Sigmoid colon (tissue), 7 donors: ENCODE data around the gene ARPP21. TPM values are rescaled to one million over a fixed set of nuclear protein-coding genes. Genes with fewer than 3 reads are reported as not detected.

Source experiments
- DNase-seq: peaks from one replicate; pipeline ENCODE4 v3.0.0-alpha.2; 2019
- H3K27ac ChIP-seq, 4 donors: fragments of 200-600 bp; sonication (generic); one replicate each; pipeline ENCODE4 v1.5.1; 2016 to 2019; ENCODE audit warnings: mild to moderate bottlenecking in 1 of 4
- H3K27me3 ChIP-seq, 3 donors: fragments of 200-600 bp; sonication (generic); one replicate each; pipeline ENCODE4 v1.5.1; 2019; ENCODE audit warnings: mild to moderate bottlenecking in 1 of 3
- H3K36me3 ChIP-seq, 4 donors: fragments of 200-600 bp; sonication (generic); one replicate each; pipeline ENCODE4 v1.5.1; 2016 to 2019
- H3K4me1 ChIP-seq, 4 donors: fragments of 200-600 bp; sonication (generic); one replicate each; pipeline ENCODE4 v1.5.1; 2017 to 2019
- H3K4me3 ChIP-seq, 4 donors: fragments of 200-600 bp; sonication (generic); one replicate each; pipeline ENCODE4 v1.5.1; 2017 to 2019; ENCODE audit warnings: mild to moderate bottlenecking in 2 of 4, moderate library complexity in 1 of 4
- H3K9me3 ChIP-seq, 4 donors: fragments of 200-600 bp in 3 of 4; sonication (generic) in 3 of 4; one replicate each; pipeline versions ENCODE4 v1.5.1 to v1.6.1; 2013 to 2019
- CTCF ChIP-seq, 4 experiments: fragments of 450-650 bp in 3 of 4; fragments of 200-600 bp in 1 of 4; IDR thresholded peaks; one replicate each; pipeline ENCODE4 v1.5.1; 2016 to 2019; ENCODE audit warnings: antibody characterized with exemption in 4 of 4, mild to moderate bottlenecking in 3 of 4, moderate library complexity in 2 of 4
- EP300 ChIP-seq, 4 donors: sonication (generic); formaldehyde crosslinking; IDR thresholded peaks; one replicate each; pipeline ENCODE4 v1.6.1; 2017; ENCODE audit warnings: antibody characterized with exemption in 4 of 4
- POLR2A ChIP-seq, 2 donors: fragments of 450-650 bp; IDR thresholded peaks; one replicate each; pipeline ENCODE4 v1.6.1; 2016; ENCODE audit warnings: antibody characterized with exemption in 2 of 2, mild to moderate bottlenecking in 2 of 2, moderate library complexity in 2 of 2
- POLR2AphosphoS5 ChIP-seq, 4 donors: sonication (generic); formaldehyde crosslinking; IDR thresholded peaks; one replicate each; pipeline ENCODE4 v1.6.1; 2017; ENCODE audit warnings: antibody characterized with exemption in 4 of 4
- WGBS, 2 donors: extraction: QIAGEN DNeasy Blood & Tissue Kit; methylation state at CpG; one replicate each; pipeline ENCODE4 v1.1.7; 2013; 5-methylcytosine and 5-hydroxymethylcytosine counted together
- intact Hi-C: fragments of 100-400 bp; cut with DNase I; formaldehyde crosslinking; loops from one replicate; pipeline ENCODE4 v1.15.1; 2023
- polyA plus RNA-seq, 3 donors: library from polyadenylated mRNA; stranded (reverse); fragments of 200-250 nt; gene quantifications; one replicate each; pipeline ENCODE4 v1.2.3, GENCODE V29; 2013
- total RNA-seq, 4 donors: library from RNA; depleted of rRNA; stranded (reverse); fragments of >200 nt; gene quantifications; one replicate each; pipeline ENCODE4 v1.1.0, GENCODE V29; 2016
- donor health status: healthy with polysubstance abuse.
- donor health status: Bipolar disorder and iron deficiency.
- donor health status: healthy.

ARPP21 gene
- total and polyA plus RNA-seq, 7 donors, result 0.51 to 1.9 (median 1.1) TPM; not detected in 2

GRCh38 chr3:35688826-35689225 lies 49.5 kb downstream of the ARPP21 start:
- no peaks in the 10 kb centered on the region for H3K27me3 ChIP-seq
- no peak for TF ChIP-seq EP300 (IDR thresholded peaks at IDR 0.05)
- TF ChIP-seq POLR2AphosphoS5 (IDR thresholded peaks at IDR 0.05), result no peak
- TF ChIP-seq CTCF (IDR thresholded peaks at IDR 0.05), result no peak
- TF ChIP-seq POLR2A (IDR thresholded peaks at IDR 0.05), result no peak
- no peak for DNase-seq
- H3K4me3 ChIP-seq, result no peak overlapping the region
- H3K9me3 ChIP-seq, result no peaks in the 10 kb centered on the region
- H3K4me1 ChIP-seq, result no peaks in the 10 kb centered on the region
- 63 to 81% methylated on average over 3 of the region's 3 CpGs for WGBS, 2 donors
- H3K36me3 ChIP-seq, result no peaks in the 10 kb centered on the region
- no peak overlapping the region for H3K27ac ChIP-seq
- intact Hi-C loops, result no loop called here

GRCh38 chr3:35690271-35690670 lies 50.9 kb downstream of the ARPP21 start:
- Histone ChIP-seq H3K4me3 (no peak overlapping the region), H3K9me3 (no peaks in the 10 kb centered on the region), H3K36me3 (no peaks in the 10 kb centered on the region), H3K27ac (no peak overlapping the region), H3K27me3 (no peaks in the 10 kb centered on the region), H3K4me1 (no peaks in the 10 kb centered on the region)
- WGBS, 2 donors, result 72 to 73% methylated on average over 4 of the region's 4 CpGs
- DNase-seq, result no peak
- intact Hi-C loops, result no loop called here
- TF ChIP-seq CTCF (IDR thresholded peaks at IDR 0.05) (no peak), POLR2AphosphoS5 (IDR thresholded peaks at IDR 0.05) (no peak), POLR2A (IDR thresholded peaks at IDR 0.05) (no peak), EP300 (IDR thresholded peaks at IDR 0.05) (no peak)

GRCh38 chr3:35705904-35706303 lies 66.6 kb downstream of the ARPP21 start:
- H3K27ac ChIP-seq, result no peak overlapping the region
- H3K9me3 ChIP-seq, result no peaks in the 10 kb centered on the region
- no peaks in the 10 kb centered on the region for H3K27me3 ChIP-seq
- no peak overlapping the region for H3K4me3 ChIP-seq
- WGBS, 2 donors, result 38 to 39% methylated on average over 3 of the region's 3 CpGs
- DNase-seq, result no peak
- TF ChIP-seq POLR2AphosphoS5 (IDR thresholded peaks at IDR 0.05) (no peak), CTCF (IDR thresholded peaks at IDR 0.05) (no peak), EP300 (IDR thresholded peaks at IDR 0.05) (no peak), POLR2A (IDR thresholded peaks at IDR 0.05) (no peak)
- no peaks in the 10 kb centered on the region for H3K4me1 ChIP-seq
- intact Hi-C loops, result no loop called here
- H3K36me3 ChIP-seq, result no peaks in the 10 kb centered on the region

GRCh38 chr3:35707904-35708303 lies 68.6 kb downstream of the ARPP21 start:
- no peak for TF ChIP-seq CTCF (IDR thresholded peaks at IDR 0.05)
- TF ChIP-seq EP300 (IDR thresholded peaks at IDR 0.05), result no peak
- TF ChIP-seq POLR2A (IDR thresholded peaks at IDR 0.05), result no peak
- TF ChIP-seq POLR2AphosphoS5 (IDR thresholded peaks at IDR 0.05), result no peak
- Histone ChIP-seq H3K27me3 (no peaks in the 10 kb centered on the region), H3K4me1 (no peaks in the 10 kb centered on the region), H3K9me3 (no peaks in the 10 kb centered on the region), H3K27ac (no peak overlapping the region), H3K36me3 (no peaks in the 10 kb centered on the region), H3K4me3 (no peak overlapping the region)
- intact Hi-C loops, result no loop called here
- DNase-seq, result no peak
- WGBS, 2 donors, result 75 to 82% methylated on average over 3 of the region's 3 CpGs
